ENCODE data around the gene CTCFL. TPM values are rescaled to one million over a fixed set of nuclear protein-coding genes. Genes with fewer than 3 reads are reported as not detected.

Gene CTCFL
- total RNA-seq, 3 donors from 2014 or later (not counting 1 experiment from before 2014, with no cell fraction given): not detected

DNA sequence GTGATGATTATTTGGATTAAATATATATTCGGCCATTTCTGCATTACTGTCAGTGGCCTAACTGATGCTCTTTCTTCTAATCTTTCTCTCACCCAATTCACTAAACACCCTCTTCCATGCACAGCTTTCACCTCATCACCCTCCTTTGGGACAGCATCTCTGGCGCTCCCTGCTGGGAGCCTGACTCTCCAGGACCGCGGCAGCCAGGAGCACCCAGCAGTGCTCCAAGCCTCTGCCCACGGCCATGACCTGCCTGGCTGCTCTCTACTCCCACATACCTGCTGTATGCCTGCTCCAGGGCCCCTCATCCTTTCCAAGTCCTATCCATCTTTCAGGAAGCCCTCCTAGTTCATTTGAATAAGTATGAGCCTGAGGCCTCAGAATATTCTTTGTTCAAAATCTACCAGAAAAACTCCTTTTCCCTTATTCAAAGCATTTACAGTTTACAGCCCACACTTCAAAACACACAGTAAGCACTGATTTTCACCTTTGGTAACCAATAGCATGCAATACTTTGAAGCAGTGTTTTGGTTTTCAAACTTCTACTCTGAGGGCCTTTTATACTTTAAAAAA is 15.2 kb downstream of the CTCFL start:
- Histone ChIP-seq H3K4me3 (ENCODE audit: low read length) (no peak overlapping the region), H3K9me3 (ENCODE audit: control insufficient read depth, insufficient read depth, low read length) (no peaks in the 10 kb centered on the region), H3K27me3 (ENCODE audit: control insufficient read depth, insufficient read depth, low read length) (no peaks in the 10 kb centered on the region), H3K36me3 (ENCODE audit: control insufficient read depth, insufficient read depth, low read length) (no peaks in the 10 kb centered on the region), H3K27ac (ENCODE audit: low read length) (no peak overlapping the region), H3K4me1 (ENCODE audit: control insufficient read depth, insufficient read depth, low read length) (no peaks in the 10 kb centered on the region)
- intact Hi-C loops (cut with micrococcal nuclease): loop anchor here (5.0 kb wide), 1 partner anchor 698 kb away; no protein-coding TSS in a partner anchor
- no peaks in the 10 kb centered on the region for H3K4me1 Mint-ChIP-seq
- H3K9me3 Mint-ChIP-seq: no peaks in the 10 kb centered on the region
- TF ChIP-seq, protein P1, sequence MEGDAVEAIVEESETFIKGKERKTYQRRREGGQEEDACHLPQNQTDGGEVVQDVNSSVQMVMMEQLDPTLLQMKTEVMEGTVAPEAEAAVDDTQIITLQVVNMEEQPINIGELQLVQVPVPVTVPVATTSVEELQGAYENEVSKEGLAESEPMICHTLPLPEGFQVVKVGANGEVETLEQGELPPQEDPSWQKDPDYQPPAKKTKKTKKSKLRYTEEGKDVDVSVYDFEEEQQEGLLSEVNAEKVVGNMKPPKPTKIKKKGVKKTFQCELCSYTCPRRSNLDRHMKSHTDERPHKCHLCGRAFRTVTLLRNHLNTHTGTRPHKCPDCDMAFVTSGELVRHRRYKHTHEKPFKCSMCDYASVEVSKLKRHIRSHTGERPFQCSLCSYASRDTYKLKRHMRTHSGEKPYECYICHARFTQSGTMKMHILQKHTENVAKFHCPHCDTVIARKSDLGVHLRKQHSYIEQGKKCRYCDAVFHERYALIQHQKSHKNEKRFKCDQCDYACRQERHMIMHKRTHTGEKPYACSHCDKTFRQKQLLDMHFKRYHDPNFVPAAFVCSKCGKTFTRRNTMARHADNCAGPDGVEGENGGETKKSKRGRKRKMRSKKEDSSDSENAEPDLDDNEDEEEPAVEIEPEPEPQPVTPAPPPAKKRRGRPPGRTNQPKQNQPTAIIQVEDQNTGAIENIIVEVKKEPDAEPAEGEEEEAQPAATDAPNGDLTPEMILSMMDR (IDR thresholded peaks at IDR 0.05): no peak
- DNase-seq (no peak), ATAC-seq (no peak)
- no peaks in the 10 kb centered on the region for H3K36me3 Mint-ChIP-seq
- H3K27me3 Mint-ChIP-seq (ENCODE audit: low read depth in 2 of 2): peaks cover 17 to 27% of the 10 kb centered on the region in 2 donors
- no peak overlapping the region for H3K4me3 Mint-ChIP-seq
- H3K27ac Mint-ChIP-seq: no peak overlapping the region
- WGBS (ENCODE audit: insufficient coverage): 58% methylated on average over 5 of the region's 5 CpGs

DNA sequence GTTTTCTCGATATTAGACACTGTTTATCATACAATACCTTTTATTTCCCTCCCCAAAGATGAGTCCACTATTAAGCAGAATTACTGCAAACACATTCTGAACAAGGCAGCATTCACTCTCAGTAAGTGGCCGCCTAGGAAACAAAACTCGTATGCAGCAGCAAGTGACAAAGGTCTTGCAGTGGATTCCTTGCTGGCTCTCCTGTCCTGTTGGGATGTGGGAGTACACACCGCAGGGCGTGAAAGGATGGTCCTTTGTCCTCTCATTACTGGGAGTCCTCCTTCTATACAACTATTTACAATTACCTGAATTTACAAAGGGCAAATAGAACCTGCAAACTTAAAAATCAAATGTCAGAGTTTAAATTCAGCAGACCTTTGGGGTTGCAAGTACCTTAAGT is 16.1 kb downstream of the CTCFL start:
- Histone ChIP-seq H3K36me3 (ENCODE audit: control insufficient read depth, insufficient read depth, low read length) (no peaks in the 10 kb centered on the region), H3K4me3 (ENCODE audit: low read length) (no peak overlapping the region), H3K9me3 (ENCODE audit: control insufficient read depth, insufficient read depth, low read length) (no peaks in the 10 kb centered on the region), H3K27me3 (ENCODE audit: control insufficient read depth, insufficient read depth, low read length) (no peaks in the 10 kb centered on the region), H3K4me1 (ENCODE audit: control insufficient read depth, insufficient read depth, low read length) (no peaks in the 10 kb centered on the region), H3K27ac (ENCODE audit: low read length) (no peak overlapping the region)
- no peaks in the 10 kb centered on the region for H3K36me3 Mint-ChIP-seq
- H3K27ac Mint-ChIP-seq: no peak overlapping the region
- no peaks in the 10 kb centered on the region for H3K4me1 Mint-ChIP-seq
- TF ChIP-seq, protein P1 (IDR thresholded peaks at IDR 0.05): no peak
- 73% methylated on average over 5 of the region's 5 CpGs for WGBS (ENCODE audit: insufficient coverage)
- no peaks in the 10 kb centered on the region for H3K9me3 Mint-ChIP-seq
- intact Hi-C loops (cut with micrococcal nuclease): no loop called here
- H3K27me3 Mint-ChIP-seq (ENCODE audit: low read depth in 2 of 2): peaks cover 17 to 27% of the 10 kb centered on the region in 2 donors
- no peak for ATAC-seq
- DNase-seq: no peak
- no peak overlapping the region for H3K4me3 Mint-ChIP-seq

DNA sequence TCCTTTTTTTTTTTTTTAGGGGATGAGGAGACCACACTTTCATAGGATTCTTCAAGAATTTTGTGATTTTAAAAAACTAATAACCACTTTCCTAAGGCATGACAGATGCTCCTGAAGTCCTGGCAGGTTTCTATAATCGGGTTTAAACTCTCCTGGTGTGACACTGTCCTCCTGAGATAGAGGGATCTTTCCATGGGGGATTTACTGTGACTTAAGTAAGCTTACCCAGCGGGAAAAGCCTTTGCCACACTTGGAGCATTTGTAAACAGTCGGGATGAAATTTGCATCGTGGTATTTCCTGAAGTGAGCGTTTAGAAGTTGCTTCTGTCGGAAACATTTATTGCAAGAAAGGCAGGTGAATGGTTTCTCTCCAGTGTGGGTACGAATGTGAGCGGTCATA is 16.6 kb downstream of the CTCFL start:
- Mint-ChIP-seq H3K9me3 (no peaks in the 10 kb centered on the region), H3K36me3 (no peaks in the 10 kb centered on the region), H3K4me1 (no peaks in the 10 kb centered on the region), H3K27me3 (ENCODE audit: low read depth in 2 of 2) (peaks cover 18 to 30% of the 10 kb centered on the region in 2 donors), H3K4me3 (no peak overlapping the region), H3K27ac (no peak overlapping the region)
- WGBS (ENCODE audit: insufficient coverage): 70% methylated on average over 8 of the region's 8 CpGs
- no peak for ATAC-seq
- H3K27ac ChIP-seq (ENCODE audit: low read length): no peak overlapping the region
- H3K27me3 ChIP-seq (ENCODE audit: control insufficient read depth, insufficient read depth, low read length): no peaks in the 10 kb centered on the region
- no peak overlapping the region for H3K4me3 ChIP-seq (ENCODE audit: low read length)
- TF ChIP-seq, protein P1 (IDR thresholded peaks at IDR 0.05): no peak
- DNase-seq: no peak
- peaks cover 3% of the 10 kb centered on the region for H3K4me1 ChIP-seq (ENCODE audit: control insufficient read depth, insufficient read depth, low read length)
- H3K9me3 ChIP-seq (ENCODE audit: control insufficient read depth, insufficient read depth, low read length): no peaks in the 10 kb centered on the region
- intact Hi-C loops (cut with micrococcal nuclease): no loop called here
- H3K36me3 ChIP-seq (ENCODE audit: control insufficient read depth, insufficient read depth, low read length): no peaks in the 10 kb centered on the region

DNA sequence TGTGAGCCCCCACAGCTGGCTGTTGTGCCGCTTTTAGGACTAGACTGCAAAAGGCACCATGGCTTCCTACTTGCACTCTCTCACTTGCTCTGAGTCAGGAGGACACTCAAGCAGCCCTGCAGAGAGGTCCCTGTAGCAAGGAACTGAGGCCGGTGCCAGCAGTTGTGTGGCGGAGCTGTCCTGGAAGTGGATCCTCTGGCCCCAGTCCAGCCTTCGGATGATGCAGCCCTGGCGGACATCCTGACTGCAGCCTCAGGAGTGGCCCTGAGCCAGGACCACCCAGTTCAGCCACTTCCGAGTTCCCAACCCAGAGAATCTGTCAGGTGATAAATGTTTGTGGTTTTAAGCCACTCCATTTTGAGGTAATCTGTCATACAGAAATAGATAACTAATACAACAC is 17.5 kb downstream of the CTCFL start:
- intact Hi-C loops (cut with micrococcal nuclease): no loop called here
- Histone ChIP-seq H3K36me3 (ENCODE audit: control insufficient read depth, insufficient read depth, low read length) (no peaks in the 10 kb centered on the region), H3K4me3 (ENCODE audit: low read length) (no peak overlapping the region), H3K4me1 (ENCODE audit: control insufficient read depth, insufficient read depth, low read length) (peaks cover 12% of the 10 kb centered on the region), H3K9me3 (ENCODE audit: control insufficient read depth, insufficient read depth, low read length) (no peaks in the 10 kb centered on the region), H3K27me3 (ENCODE audit: control insufficient read depth, insufficient read depth, low read length) (no peaks in the 10 kb centered on the region), H3K27ac (ENCODE audit: low read length) (no peak overlapping the region)
- Mint-ChIP-seq H3K9me3 (no peaks in the 10 kb centered on the region), H3K36me3 (no peaks in the 10 kb centered on the region), H3K4me1 (no peaks in the 10 kb centered on the region), H3K27me3 (ENCODE audit: low read depth in 2 of 2) (peaks cover 20 to 39% of the 10 kb centered on the region in 2 donors), H3K4me3 (no peak overlapping the region), H3K27ac (no peak overlapping the region)
- TF ChIP-seq, protein P1 (IDR thresholded peaks at IDR 0.05): no peak
- ATAC-seq (no peak), DNase-seq (no peak)
- 85% methylated on average over 6 of the region's 6 CpGs for WGBS (ENCODE audit: insufficient coverage)

Data from natural killer cell (primary cell).